Measurements from ENCODE around the gene PRKCA.

- no peak for TF ChIP-seq RAD21 (IDR thresholded peaks at IDR 0.05)
- TF ChIP-seq CTCF (IDR thresholded peaks at IDR 0.05; ENCODE audit: low read depth, low read length, missing input control): no peak
- no peak for TF ChIP-seq HNF4A (conservative IDR thresholded peaks at IDR 0.05)
- TF ChIP-seq ZBTB33 (IDR thresholded peaks at IDR 0.05): no peak
- no peak for TF ChIP-seq MAX (IDR thresholded peaks at IDR 0.05)
- TF ChIP-seq JUND (IDR thresholded peaks at IDR 0.05): no peak
- TF ChIP-seq SP1 (IDR thresholded peaks at IDR 0.05): no peak
- TF ChIP-seq RXRA (IDR thresholded peaks at IDR 0.05): no peak
- no peak for TF ChIP-seq GABPA (IDR thresholded peaks at IDR 0.05 in 1 of 2, conservative IDR thresholded peaks at IDR 0.05 in 1 of 2)
- no peak for TF ChIP-seq YY1 (IDR thresholded peaks at IDR 0.05)
- no peak for TF ChIP-seq TAF1 (conservative IDR thresholded peaks at IDR 0.05)
Observed at GRCh38 chr17:66652840-66653507, 350.6 kb downstream of the PRKCA start.

All from liver (tissue), 3 donors.